HepG2 (cell line): ENCODE data around the gene GNGT2. TPM values are rescaled to one million over a fixed set of nuclear protein-coding genes. Genes with fewer than 3 reads are reported as not detected.

Experiments used
- CBX5 ChIP-seq: sonication (generic); formaldehyde crosslinking; IDR thresholded peaks from 2 replicates; pipeline ENCODE4 v1.4.0; 2020; ENCODE audit warnings: missing genetic modification reagents, borderline replicate concordance
- DMAP1 ChIP-seq: IDR thresholded peaks from 2 replicates; pipeline ENCODE4 v1.6.1; 2016
- GMEB2 ChIP-seq: IDR thresholded peaks from 2 replicates; pipeline ENCODE4 v1.6.1; 2016; ENCODE audit warnings: missing biosample characterization, missing genetic modification reagents, low read depth
- HCFC1 ChIP-seq: fragments of 150-350 bp; IDR thresholded peaks from 2 replicates; pipeline ENCODE4 v1.6.1; 2014; ENCODE audit warnings: low read depth, low read length
- KDM6A ChIP-seq: IDR thresholded peaks from 2 replicates; pipeline ENCODE4 v1.6.1; 2016; ENCODE audit warnings: low read depth
- MTF2 ChIP-seq: sonication (generic); formaldehyde crosslinking; IDR thresholded peaks from 2 replicates; pipeline ENCODE4 v1.5.0; 2020; ENCODE audit warnings: missing genetic modification reagents, borderline replicate concordance
- MXI1 ChIP-seq: IDR thresholded peaks from 3 replicates; pipeline ENCODE4 v1.6.1; 2012; ENCODE audit warnings: low read depth, low read length, inconsistent platforms, borderline replicate concordance
- NFIB ChIP-seq: sonication (generic); formaldehyde crosslinking; IDR thresholded peaks from 2 replicates; pipeline ENCODE4 v1.9.0; 2021; ENCODE audit warnings: missing genetic modification reagents, mild to moderate bottlenecking, borderline replicate concordance
- NONO ChIP-seq, 2 experiments: fragments of 450-650 bp in 1 of 2; sonication (generic) in 1 of 2; formaldehyde crosslinking in 1 of 2; IDR thresholded peaks in 1 of 2; conservative IDR thresholded peaks in 1 of 2; 2 replicates each; pipeline versions ENCODE4 v1.6.1 to v1.8.0; 2017 to 2022; ENCODE audit warnings: mild to moderate bottlenecking in 1 of 2, missing genetic modification reagents in 1 of 2, moderate library complexity in 1 of 2
- POLR2AphosphoS2 ChIP-seq: IDR thresholded peaks from 2 replicates; pipeline ENCODE4 v1.6.1; 2011; ENCODE audit warnings: low read depth, low read length, improper control_type of control experiment
- SUZ12 ChIP-seq: fragments of 150-350 bp; IDR thresholded peaks from 2 replicates; pipeline ENCODE4 v1.6.1; 2014; ENCODE audit warnings: low read depth, low read length
- TAF15 ChIP-seq: fragments of 200-400 bp; formaldehyde crosslinking; IDR thresholded peaks from one replicate; pipeline ENCODE4 v1.6.1; 2018; ENCODE audit warnings: mild to moderate bottlenecking, low read depth, low read length; ENCODE audit not compliant: poor library complexity, severe bottlenecking
- TRIM22 ChIP-seq: fragments of 450-650 bp; IDR thresholded peaks from 2 replicates; pipeline ENCODE4 v1.6.1; 2017
- ZKSCAN5 ChIP-seq: sonication (generic); formaldehyde crosslinking; IDR thresholded peaks from 2 replicates; pipeline ENCODE4 v1.5.1; 2020; ENCODE audit warnings: mild to moderate bottlenecking, missing genetic modification reagents
- ZNF224 ChIP-seq: sonication (generic); formaldehyde crosslinking; IDR thresholded peaks from 2 replicates; pipeline ENCODE4 v1.5.0; 2020; ENCODE audit warnings: mild to moderate bottlenecking, missing genetic modification reagents
- ZNF253 ChIP-seq: sonication (generic); formaldehyde crosslinking; IDR thresholded peaks from 2 replicates; pipeline ENCODE4 v1.8.0; 2022; ENCODE audit warnings: mild to moderate bottlenecking, missing genetic modification reagents, borderline replicate concordance
- ZNF256 ChIP-seq: sonication (generic); formaldehyde crosslinking; conservative IDR thresholded peaks from 2 replicates; pipeline ENCODE4 v1.4.0; 2020; ENCODE audit warnings: missing genetic modification reagents
- polyA plus RNA-seq, 8 experiments: library from polyadenylated mRNA; depleted of rRNA in 3 of 8; stranded (reverse) in 7 of 8; unstranded in 1 of 8; fragments of >200 nt; fragmentation: Illumina TruSeq in 4 of 8; extraction: Trizol in 4 of 8; gene quantifications; 2 replicates each; pipeline versions ENCODE4 v1.2.1 to v1.2.3, GENCODE V29; 2011 to 2016; ENCODE audit warnings: low read depth in 4 of 8, missing spikeins in 1 of 8, mixed read lengths in 1 of 8; ENCODE audit not compliant: insufficient read depth in 1 of 8
- total RNA-seq, 5 experiments: library from RNA; depleted of rRNA; stranded (reverse); fragments of >200 nt; fragmentation: Illumina TruSeq; extraction: Trizol; gene quantifications; 2 replicates each; pipeline ENCODE4 v1.2.3, GENCODE V29; 2016; ENCODE audit warnings: low read depth in 1 of 5
- TF ChIP-seq, protein P1 (sequence below): sonication (generic); formaldehyde crosslinking; IDR thresholded peaks from 2 replicates; pipeline ENCODE4 v1.5.0; 2020; ENCODE audit warnings: mild to moderate bottlenecking, missing genetic modification reagents, borderline replicate concordance
- TF ChIP-seq, protein P2 (sequence below): sonication (generic); formaldehyde crosslinking; conservative IDR thresholded peaks from 2 replicates; pipeline ENCODE4 v1.4.0; 2020; ENCODE audit warnings: missing genetic modification reagents
- TF ChIP-seq, protein P3 (sequence below): sonication (generic); formaldehyde crosslinking; IDR thresholded peaks from 2 replicates; pipeline ENCODE4 v1.5.0; 2020; ENCODE audit warnings: missing genetic modification reagents

The GNGT2 gene
- total and polyA plus RNA-seq, 2 of the 13 experiments (the other 11 are each of a cell fraction or from before 2014, with no cell fraction given) = not detected

GRCh38 chr17:49230636-49231562, 20.5 kb upstream of the GNGT2 start, which contains the start of gene PHOSPHO1 (continued):
- TF ChIP-seq MTF2 (CRISPR knock-in tag) (no peak), ZNF224 (CRISPR knock-in tag) (no peak), MXI1 (no peak), NFIB (CRISPR knock-in tag) (no peak), NONO (IDR thresholded peaks at IDR 0.05) (no peak), NONO (CRISPR knock-in tag; conservative IDR thresholded peaks at IDR 0.05) (no peak), ZNF256 (CRISPR knock-in tag) (no peak), SUZ12 (no peak), CBX5 (CRISPR knock-in tag) (no peak), TAF15 (no peak), HCFC1 (no peak), TRIM22 (no peak), POLR2AphosphoS2 (no peak), ZNF253 (CRISPR knock-in tag) (no peak), ZKSCAN5 (CRISPR knock-in tag) (no peak), KDM6A (no peak), GMEB2 (no peak), DMAP1 (CRISPR knock-in tag) (no peak)
- TF ChIP-seq, protein P1, sequence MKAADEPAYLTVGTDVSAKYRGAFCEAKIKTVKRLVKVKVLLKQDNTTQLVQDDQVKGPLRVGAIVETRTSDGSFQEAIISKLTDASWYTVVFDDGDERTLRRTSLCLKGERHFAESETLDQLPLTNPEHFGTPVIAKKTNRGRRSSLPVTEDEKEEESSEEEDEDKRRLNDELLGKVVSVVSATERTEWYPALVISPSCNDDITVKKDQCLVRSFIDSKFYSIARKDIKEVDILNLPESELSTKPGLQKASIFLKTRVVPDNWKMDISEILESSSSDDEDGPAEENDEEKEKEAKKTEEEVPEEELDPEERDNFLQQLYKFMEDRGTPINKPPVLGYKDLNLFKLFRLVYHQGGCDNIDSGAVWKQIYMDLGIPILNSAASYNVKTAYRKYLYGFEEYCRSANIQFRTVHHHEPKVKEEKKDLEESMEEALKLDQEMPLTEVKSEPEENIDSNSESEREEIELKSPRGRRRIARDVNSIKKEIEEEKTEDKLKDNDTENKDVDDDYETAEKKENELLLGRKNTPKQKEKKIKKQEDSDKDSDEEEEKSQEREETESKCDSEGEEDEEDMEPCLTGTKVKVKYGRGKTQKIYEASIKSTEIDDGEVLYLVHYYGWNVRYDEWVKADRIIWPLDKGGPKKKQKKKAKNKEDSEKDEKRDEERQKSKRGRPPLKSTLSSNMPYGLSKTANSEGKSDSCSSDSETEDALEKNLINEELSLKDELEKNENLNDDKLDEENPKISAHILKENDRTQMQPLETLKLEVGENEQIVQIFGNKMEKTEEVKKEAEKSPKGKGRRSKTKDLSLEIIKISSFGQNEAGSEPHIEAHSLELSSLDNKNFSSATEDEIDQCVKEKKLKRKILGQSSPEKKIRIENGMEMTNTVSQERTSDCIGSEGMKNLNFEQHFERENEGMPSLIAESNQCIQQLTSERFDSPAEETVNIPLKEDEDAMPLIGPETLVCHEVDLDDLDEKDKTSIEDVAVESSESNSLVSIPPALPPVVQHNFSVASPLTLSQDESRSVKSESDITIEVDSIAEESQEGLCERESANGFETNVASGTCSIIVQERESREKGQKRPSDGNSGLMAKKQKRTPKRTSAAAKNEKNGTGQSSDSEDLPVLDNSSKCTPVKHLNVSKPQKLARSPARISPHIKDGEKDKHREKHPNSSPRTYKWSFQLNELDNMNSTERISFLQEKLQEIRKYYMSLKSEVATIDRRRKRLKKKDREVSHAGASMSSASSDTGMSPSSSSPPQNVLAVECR = peak; percentile 39; the same call in 1 of the 2 replicates
- TF ChIP-seq, protein P2, sequence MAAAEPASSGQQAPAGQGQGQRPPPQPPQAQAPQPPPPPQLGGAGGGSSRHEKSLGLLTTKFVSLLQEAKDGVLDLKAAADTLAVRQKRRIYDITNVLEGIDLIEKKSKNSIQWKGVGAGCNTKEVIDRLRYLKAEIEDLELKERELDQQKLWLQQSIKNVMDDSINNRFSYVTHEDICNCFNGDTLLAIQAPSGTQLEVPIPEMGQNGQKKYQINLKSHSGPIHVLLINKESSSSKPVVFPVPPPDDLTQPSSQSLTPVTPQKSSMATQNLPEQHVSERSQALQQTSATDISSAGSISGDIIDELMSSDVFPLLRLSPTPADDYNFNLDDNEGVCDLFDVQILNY (CRISPR knock-in tag) = no peak
- TF ChIP-seq, protein P3, sequence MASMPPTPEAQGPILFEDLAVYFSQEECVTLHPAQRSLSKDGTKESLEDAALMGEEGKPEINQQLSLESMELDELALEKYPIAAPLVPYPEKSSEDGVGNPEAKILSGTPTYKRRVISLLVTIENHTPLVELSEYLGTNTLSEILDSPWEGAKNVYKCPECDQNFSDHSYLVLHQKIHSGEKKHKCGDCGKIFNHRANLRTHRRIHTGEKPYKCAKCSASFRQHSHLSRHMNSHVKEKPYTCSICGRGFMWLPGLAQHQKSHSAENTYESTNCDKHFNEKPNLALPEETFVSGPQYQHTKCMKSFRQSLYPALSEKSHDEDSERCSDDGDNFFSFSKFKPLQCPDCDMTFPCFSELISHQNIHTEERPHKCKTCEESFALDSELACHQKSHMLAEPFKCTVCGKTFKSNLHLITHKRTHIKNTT = no peak
